H9 (cell line): Measurements from ENCODE around the gene MROH7. TPM values are rescaled to one million over a fixed set of nuclear protein-coding genes. Genes with fewer than 3 reads are reported as not detected.

ENCODE experiments used
- DNase-seq: peaks from one replicate; pipeline ENCODE4 v3.0.0-alpha.2; 2017
- H2AFZ ChIP-seq: one replicate; pipeline ENCODE4 v1.6.1; 2013; ENCODE audit warnings: mild to moderate bottlenecking, low read length, control low read depth, moderate library complexity
- H2AK5ac ChIP-seq: 2 replicates; pipeline ENCODE4 v1.6.1; 2013; ENCODE audit warnings: low read length, control low read depth, mixed read lengths; ENCODE audit not compliant: insufficient read length
- H2BK120ac ChIP-seq: one replicate; pipeline ENCODE4 v1.6.1; 2013; ENCODE audit warnings: low read depth, mild to moderate bottlenecking, low read length, control low read depth, inconsistent platforms; ENCODE audit not compliant: poor library complexity, severe bottlenecking
- H2BK12ac ChIP-seq: 2 replicates; pipeline ENCODE4 v1.6.1; 2013; ENCODE audit warnings: low read length, control low read depth, mixed read lengths, low read depth; ENCODE audit not compliant: insufficient read length
- H2BK15ac ChIP-seq: 2 replicates; pipeline ENCODE4 v1.6.1; 2013; ENCODE audit warnings: low read depth, low read length, control low read depth
- H2BK20ac ChIP-seq: one replicate; pipeline ENCODE4 v1.6.1; 2013; ENCODE audit warnings: low read depth, mild to moderate bottlenecking, low read length, control low read depth, inconsistent platforms; ENCODE audit not compliant: poor library complexity, severe bottlenecking
- H2BK5ac ChIP-seq: 2 replicates; pipeline ENCODE4 v1.6.1; 2013; ENCODE audit warnings: low read length, control low read depth, mixed read lengths; ENCODE audit not compliant: insufficient read length
- H3K14ac ChIP-seq: 2 replicates; pipeline ENCODE4 v1.6.1; 2013; ENCODE audit warnings: low read length, control low read depth; ENCODE audit not compliant: insufficient read depth
- H3K18ac ChIP-seq: 2 replicates; pipeline ENCODE4 v1.6.1; 2013; ENCODE audit warnings: low read depth, mild to moderate bottlenecking, mixed read lengths, low read length, control low read depth; ENCODE audit not compliant: insufficient read length
- H3K23ac ChIP-seq: 2 replicates; pipeline ENCODE4 v1.6.1; 2013; ENCODE audit warnings: low read length, control low read depth, mixed read lengths, low read depth; ENCODE audit not compliant: insufficient read length
- H3K23me2 ChIP-seq: 2 replicates; pipeline ENCODE4 v1.6.1; 2013; ENCODE audit warnings: low read depth, mild to moderate bottlenecking, mixed read lengths, low read length, control low read depth; ENCODE audit not compliant: insufficient read length, poor library complexity, severe bottlenecking
- H3K27ac ChIP-seq: 2 replicates; pipeline ENCODE4 v1.5.1; 2013; ENCODE audit warnings: low read length, control low read depth, mixed read lengths, low read depth; ENCODE audit not compliant: insufficient read length
- H3K27me3 ChIP-seq: 2 replicates; pipeline ENCODE4 v1.6.1; 2013; ENCODE audit warnings: low read length, control low read depth, inconsistent platforms; ENCODE audit not compliant: insufficient read depth
- H3K4ac ChIP-seq: 2 replicates; pipeline ENCODE4 v1.6.1; 2013; ENCODE audit warnings: low read depth, mild to moderate bottlenecking, control low read depth, inconsistent platforms, low read length, moderate library complexity
- H3K4me1 ChIP-seq: 2 replicates; pipeline ENCODE4 v1.6.1; 2013; ENCODE audit warnings: low read length, control low read depth, inconsistent platforms; ENCODE audit not compliant: insufficient read depth
- H3K4me2 ChIP-seq: 2 replicates; pipeline ENCODE4 v1.6.1; 2013; ENCODE audit warnings: low read length, control low read depth, mixed read lengths; ENCODE audit not compliant: insufficient read length, insufficient read depth
- H3K56ac ChIP-seq: 2 replicates; pipeline ENCODE4 v1.6.1; 2013; ENCODE audit warnings: low read depth, mild to moderate bottlenecking, mixed read lengths, low read length, control low read depth; ENCODE audit not compliant: insufficient read length
- H3K79me1 ChIP-seq: 2 replicates; pipeline ENCODE4 v1.6.1; 2013; ENCODE audit warnings: low read depth, mild to moderate bottlenecking, moderate library complexity, low read length, control low read depth, inconsistent platforms; ENCODE audit not compliant: insufficient read depth, poor library complexity, severe bottlenecking
- H3K79me2 ChIP-seq: 2 replicates; pipeline ENCODE4 v1.6.1; 2013; ENCODE audit warnings: low read length, control low read depth, inconsistent platforms; ENCODE audit not compliant: insufficient read depth
- H3K9ac ChIP-seq: 2 replicates; pipeline ENCODE4 v1.6.1; 2013; ENCODE audit warnings: low read length, control low read depth, mixed read lengths; ENCODE audit not compliant: insufficient read length; ENCODE audit errors: extremely low read depth
- H3K9me3 ChIP-seq: one replicate; pipeline ENCODE4 v1.6.1; 2013; ENCODE audit warnings: low read depth, low read length, inconsistent platforms; ENCODE audit not compliant: control insufficient read depth
- H3T11ph ChIP-seq: one replicate; pipeline ENCODE4 v1.6.1; 2013; ENCODE audit warnings: mild to moderate bottlenecking, low read length, control low read depth, inconsistent platforms
- H4K20me1 ChIP-seq: one replicate; pipeline ENCODE4 v1.6.1; 2013; ENCODE audit not compliant: control insufficient read depth, insufficient read length, insufficient read depth
- H4K5ac ChIP-seq: 2 replicates; pipeline ENCODE4 v1.6.1; 2013; ENCODE audit warnings: low read depth, mild to moderate bottlenecking, mixed read lengths, low read length, control low read depth; ENCODE audit not compliant: insufficient read length
- H4K8ac ChIP-seq: replicated peaks from 2 replicates; pipeline ENCODE4 v1.6.1; 2013; ENCODE audit warnings: low read length, control low read depth, mixed read lengths, low read depth; ENCODE audit not compliant: insufficient read length
- H4K91ac ChIP-seq: 2 replicates; pipeline ENCODE4 v1.6.1; 2013; ENCODE audit warnings: low read depth, mild to moderate bottlenecking, moderate library complexity, mixed read lengths, low read length, control low read depth; ENCODE audit not compliant: insufficient read length
- H3K27ac Mint-ChIP-seq, 3 experiments: 2 replicates in 2 of 3; 3 replicates in 1 of 3; pipeline ENCODE4 v1.8.0; 2020 to 2021; ENCODE audit warnings: mixed read lengths in 3 of 3, mild to moderate bottlenecking in 1 of 3, moderate library complexity in 1 of 3
- H3K27me3 Mint-ChIP-seq: 2 replicates; pipeline ENCODE4 v1.8.0; 2021; ENCODE audit warnings: low read depth, mild to moderate bottlenecking, moderate library complexity, mixed read lengths
- H3K36me3 Mint-ChIP-seq, 3 experiments: 2 replicates in 2 of 3; 3 replicates in 1 of 3; pipeline ENCODE4 v1.8.0; 2020 to 2021; ENCODE audit warnings: low read depth in 3 of 3, mixed read lengths in 3 of 3; ENCODE audit not compliant: insufficient read depth in 1 of 3
- H3K4me1 Mint-ChIP-seq, 2 experiments: 2 replicates each; pipeline ENCODE4 v1.8.0; 2020; ENCODE audit warnings: mixed read lengths in 2 of 2
- H3K4me3 Mint-ChIP-seq, 2 experiments: 2 replicates in 1 of 2; 3 replicates in 1 of 2; pipeline ENCODE4 v1.8.0; 2020 to 2021; ENCODE audit warnings: mild to moderate bottlenecking in 2 of 2, mixed read lengths in 2 of 2, moderate library complexity in 1 of 2
- H3K9me3 Mint-ChIP-seq, 2 experiments: 2 replicates in 1 of 2; 3 replicates in 1 of 2; pipeline ENCODE4 v1.8.0; 2020; ENCODE audit warnings: mild to moderate bottlenecking in 2 of 2, mixed read lengths in 2 of 2, moderate library complexity in 1 of 2
- WGBS: extraction: QIAGEN DNeasy Blood & Tissue Kit; methylation state at CpG from one replicate; pipeline ENCODE4 v1.1.7; 2013; ENCODE audit warnings: missing lambda C conversion rate, low lambda C conversion rate, mixed read lengths; ENCODE audit not compliant: insufficient read length; ENCODE audit errors: extremely low coverage; 5-methylcytosine and 5-hydroxymethylcytosine counted together
- total RNA-seq: library from RNA; stranded (reverse); gene quantifications from 2 replicates; pipeline ENCODE4 v1.2.1, GENCODE V29; 2021
- TF ChIP-seq, protein P1 (sequence below): fragments of 200-600 bp; sonication (generic); conservative IDR thresholded peaks from 3 replicates; pipeline ENCODE4 v1.8.0; 2021; ENCODE audit warnings: antibody characterized with exemption, mild to moderate bottlenecking

MROH7 gene
- total RNA-seq, 1 experiment from 2014 or later, result 0.09 TPM

- Histone ChIP-seq H3T11ph (no peak overlapping the region), H2BK5ac (no peak overlapping the region), H2AK5ac (no peak overlapping the region), H3K79me1 (no peaks in the 10 kb centered on the region), H2BK12ac (no peak overlapping the region), H3K79me2 (no peaks in the 10 kb centered on the region), H3K27me3 (no peaks in the 10 kb centered on the region), H2BK120ac (no peak overlapping the region), H3K9ac (no peak overlapping the region), H3K18ac (no peak overlapping the region), H4K8ac (no peak overlapping the region), H3K4ac (no peak overlapping the region), H3K23ac (no peak overlapping the region), H3K4me1 (no peaks in the 10 kb centered on the region; the same call in 1 of the 2 replicates), H4K91ac (no peak overlapping the region), H2AFZ (no peak overlapping the region), H3K9me3 (no peaks in the 10 kb centered on the region), H3K27ac (no peak overlapping the region), H3K56ac (no peak overlapping the region), H2BK15ac (no peak overlapping the region), H4K5ac (no peak overlapping the region), H2BK20ac (no peak overlapping the region), H3K14ac (no peak overlapping the region), H3K23me2 (no peaks in the 10 kb centered on the region), H4K20me1 (no peaks in the 10 kb centered on the region), H3K4me2 (no peak overlapping the region)
- Mint-ChIP-seq H3K36me3 (no peaks in the 10 kb centered on the region; a peak in 1 of 7 replicates), H3K4me1 (peaks cover 8 to 16% of the 10 kb centered on the region in 2 experiments), H3K4me3 (no peak overlapping the region), H3K27ac (no peak overlapping the region; a peak in 1 of 7 replicates), H3K9me3 (no peaks in the 10 kb centered on the region; a peak in 1 of 5 replicates), H3K27me3 (peaks cover 1% of the 10 kb centered on the region; the same call in 1 of the 2 replicates)
- DNase-seq, result no peak
- WGBS, result no CpG with 5 or more reads among the region's 10 CpGs
- TF ChIP-seq, protein P1, sequence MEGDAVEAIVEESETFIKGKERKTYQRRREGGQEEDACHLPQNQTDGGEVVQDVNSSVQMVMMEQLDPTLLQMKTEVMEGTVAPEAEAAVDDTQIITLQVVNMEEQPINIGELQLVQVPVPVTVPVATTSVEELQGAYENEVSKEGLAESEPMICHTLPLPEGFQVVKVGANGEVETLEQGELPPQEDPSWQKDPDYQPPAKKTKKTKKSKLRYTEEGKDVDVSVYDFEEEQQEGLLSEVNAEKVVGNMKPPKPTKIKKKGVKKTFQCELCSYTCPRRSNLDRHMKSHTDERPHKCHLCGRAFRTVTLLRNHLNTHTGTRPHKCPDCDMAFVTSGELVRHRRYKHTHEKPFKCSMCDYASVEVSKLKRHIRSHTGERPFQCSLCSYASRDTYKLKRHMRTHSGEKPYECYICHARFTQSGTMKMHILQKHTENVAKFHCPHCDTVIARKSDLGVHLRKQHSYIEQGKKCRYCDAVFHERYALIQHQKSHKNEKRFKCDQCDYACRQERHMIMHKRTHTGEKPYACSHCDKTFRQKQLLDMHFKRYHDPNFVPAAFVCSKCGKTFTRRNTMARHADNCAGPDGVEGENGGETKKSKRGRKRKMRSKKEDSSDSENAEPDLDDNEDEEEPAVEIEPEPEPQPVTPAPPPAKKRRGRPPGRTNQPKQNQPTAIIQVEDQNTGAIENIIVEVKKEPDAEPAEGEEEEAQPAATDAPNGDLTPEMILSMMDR, result no peak
Observed at GRCh38 chr1:54601730-54602129, 39.9 kb upstream of the MROH7 start.
